Heart left ventricle (tissue), 16 donors: ENCODE data around the gene TMEM106C. TPM values are rescaled to one million over a fixed set of nuclear protein-coding genes. Genes with fewer than 3 reads are reported as not detected.

Experiments used
- ATAC-seq, 4 donors: fragments of 200-7000 bp; cut with Tn5 transposase; one replicate each; pipeline ENCODE4 v1.9.1; 2020 to 2022; ENCODE audit warnings: moderate library complexity in 4 of 4, mild to moderate bottlenecking in 3 of 4, moderate number of reproducible peaks in 1 of 4
- DNase-seq, 5 donors: peaks; one replicate each; pipeline ENCODE4 v3.0.0-alpha.2; 2020
- H3K27ac ChIP-seq, 12 donors: fragments of 200-600 bp; sonication (generic) in 4 of 12; one replicate each; pipeline versions ENCODE4 v1.5.0 to v1.8.0; 2016 to 2022; ENCODE audit warnings: mild to moderate bottlenecking in 2 of 12
- H3K27me3 ChIP-seq, 9 donors: fragments of 200-600 bp; sonication (generic) in 2 of 9; one replicate each; pipeline versions ENCODE4 v1.5.1 to v1.8.0; 2016 to 2022; ENCODE audit warnings: mild to moderate bottlenecking in 3 of 9
- H3K36me3 ChIP-seq, 9 donors: fragments of 200-600 bp; sonication (generic) in 2 of 9; one replicate each; pipeline versions ENCODE4 v1.5.0 to v1.8.0; 2018 to 2022; ENCODE audit warnings: mild to moderate bottlenecking in 2 of 9
- H3K4me1 ChIP-seq, 12 donors: fragments of 200-600 bp; sonication (generic) in 4 of 12; one replicate each; pipeline versions ENCODE4 v1.5.0 to v1.8.0; 2016 to 2022; ENCODE audit warnings: mild to moderate bottlenecking in 3 of 12
- H3K4me3 ChIP-seq, 12 donors: fragments of 200-600 bp; sonication (generic) in 4 of 12; one replicate each; pipeline versions ENCODE4 v1.5.0 to v1.8.0; 2017 to 2022; ENCODE audit warnings: mild to moderate bottlenecking in 9 of 12, moderate library complexity in 4 of 12
- H3K9me3 ChIP-seq, 12 donors: fragments of 200-600 bp; sonication (generic) in 4 of 12; one replicate each; pipeline versions ENCODE4 v1.5.0 to v1.8.0; 2016 to 2022; ENCODE audit warnings: mild to moderate bottlenecking in 1 of 12
- POLR2A ChIP-seq, 2 donors: fragments of 450-650 bp; IDR thresholded peaks; one replicate each; pipeline ENCODE4 v1.6.1; 2017; ENCODE audit warnings: antibody characterized with exemption in 2 of 2, mild to moderate bottlenecking in 2 of 2, moderate library complexity in 2 of 2
- WGBS, 4 donors: extraction: QIAGEN DNeasy Blood & Tissue Kit in 2 of 4; methylation state at CpG; one replicate each; pipeline versions ENCODE4 v1.1.5 to v1.1.7; 2013 to 2018; 5-methylcytosine and 5-hydroxymethylcytosine counted together
- intact Hi-C, 10 donors: fragments of 100-400 bp; cut with DNase I; formaldehyde crosslinking; loops; one replicate each; pipeline versions ENCODE4 v1.11.1 to v1.14.2; 2022
- polyA plus RNA-seq, 2 donors: library from polyadenylated mRNA; stranded (reverse); fragments of 200-250 nt; gene quantifications; one replicate each; pipeline ENCODE4 v1.2.3, GENCODE V29; 2013
- total RNA-seq, 9 donors: library from RNA; depleted of rRNA in 2 of 9; stranded (reverse); fragments of >200 nt in 2 of 9; fragmentation: NEBNext Ultra II Directional in 3 of 9; extraction: Animal tissue kit (Norgen Biotek cat#: 25700) in 3 of 9; gene quantifications; one replicate each; pipeline versions ENCODE4 v1.1.0 to v1.2.4, GENCODE V29; 2016 to 2023
- TF ChIP-seq, protein P1 (sequence below), 12 donors: fragments of 200-600 bp; sonication (generic) in 4 of 12; IDR thresholded peaks; one replicate each; pipeline versions ENCODE4 v1.5.0 to v1.8.0; 2018 to 2022; ENCODE audit warnings: antibody characterized with exemption in 12 of 12, mild to moderate bottlenecking in 5 of 12
- donor health status: ischemic (EF 13 %, LVEDD 7.1; RV severe dilation, severe dysfunction).
- donor health status: healthy with polysubstance abuse.
- donor health status: DM: no; HTN: yes; CAD: no.
- donor health status: DM: no; HTN: no; CAD: no.
- donor health status: ischemic (EF 25% LVEDD 6.9; RV normal size, moderate dysfunction).
- donor health status: ischemic (EF 25% LVEDD 5.7; RV mildly dilated, moderate dysfunction).
- donor health status: healthy.
- donor health status: DM: yes; HTN: yes; CAD: no.
- donor health status: ischemic (EF 35%, LVEDD 5.7; RV mildly dilated, moderate dysfunction).
- donor health status: nonischemic (EF 11% LVEDD 7.7; RV severe dilation, severe dysfunction).
- donor health status: DM: yes; HTN: yes; CAD: no.
- donor health status: PGD.
- donor health status: ischemic (EF 29% LVEDD 5.4; RV normal size, mild dysfunction).
- donor health status: nonischemic (EF 23%, LVEDD 6.1; RV moderate dilation, normal function).

Gene TMEM106C
- total and polyA plus RNA-seq, 11 donors: 23.0 to 66.6 (median 50.0) TPM

- TF ChIP-seq POLR2A (IDR thresholded peaks at IDR 0.05): no peak
- TF ChIP-seq, protein P1, sequence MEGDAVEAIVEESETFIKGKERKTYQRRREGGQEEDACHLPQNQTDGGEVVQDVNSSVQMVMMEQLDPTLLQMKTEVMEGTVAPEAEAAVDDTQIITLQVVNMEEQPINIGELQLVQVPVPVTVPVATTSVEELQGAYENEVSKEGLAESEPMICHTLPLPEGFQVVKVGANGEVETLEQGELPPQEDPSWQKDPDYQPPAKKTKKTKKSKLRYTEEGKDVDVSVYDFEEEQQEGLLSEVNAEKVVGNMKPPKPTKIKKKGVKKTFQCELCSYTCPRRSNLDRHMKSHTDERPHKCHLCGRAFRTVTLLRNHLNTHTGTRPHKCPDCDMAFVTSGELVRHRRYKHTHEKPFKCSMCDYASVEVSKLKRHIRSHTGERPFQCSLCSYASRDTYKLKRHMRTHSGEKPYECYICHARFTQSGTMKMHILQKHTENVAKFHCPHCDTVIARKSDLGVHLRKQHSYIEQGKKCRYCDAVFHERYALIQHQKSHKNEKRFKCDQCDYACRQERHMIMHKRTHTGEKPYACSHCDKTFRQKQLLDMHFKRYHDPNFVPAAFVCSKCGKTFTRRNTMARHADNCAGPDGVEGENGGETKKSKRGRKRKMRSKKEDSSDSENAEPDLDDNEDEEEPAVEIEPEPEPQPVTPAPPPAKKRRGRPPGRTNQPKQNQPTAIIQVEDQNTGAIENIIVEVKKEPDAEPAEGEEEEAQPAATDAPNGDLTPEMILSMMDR (IDR thresholded peaks at IDR 0.05): no peak
- Histone ChIP-seq H3K27me3 (no peaks in the 10 kb centered on the region), H3K9me3 (no peaks in the 10 kb centered on the region), H3K4me1 (peaks cover 0 to 45% (median 18%) of the 10 kb centered on the region in 12 donors), H3K27ac (peak overlapping the region in 5 of 12 donors; percentile 46 to 73 (median 66)), H3K4me3 (peak overlapping the region; percentile 59 to 91 (median 82)), H3K36me3 (peaks cover 0 to 30% (median 8%) of the 10 kb centered on the region in 9 donors)
- DNase-seq (no peak), ATAC-seq (no peak)
- intact Hi-C loops: loop anchor here in 7 of 10 donors (5.0 to 10.0 kb wide), 7 partner anchors 38 to 249 kb away; partner anchors contain the start of genes ASB8 (in 2 of the 7), COL2A1 (in 2 of the 7) and CCDC184 (in 1 of the 7)
- WGBS, 4 donors: 23 to 25% (median 23%) methylated on average over 18 of the region's 18 CpGs
Observed at GRCh38 chr12:47964106-47964728, 821 bp downstream of the TMEM106C start.

DNA sequence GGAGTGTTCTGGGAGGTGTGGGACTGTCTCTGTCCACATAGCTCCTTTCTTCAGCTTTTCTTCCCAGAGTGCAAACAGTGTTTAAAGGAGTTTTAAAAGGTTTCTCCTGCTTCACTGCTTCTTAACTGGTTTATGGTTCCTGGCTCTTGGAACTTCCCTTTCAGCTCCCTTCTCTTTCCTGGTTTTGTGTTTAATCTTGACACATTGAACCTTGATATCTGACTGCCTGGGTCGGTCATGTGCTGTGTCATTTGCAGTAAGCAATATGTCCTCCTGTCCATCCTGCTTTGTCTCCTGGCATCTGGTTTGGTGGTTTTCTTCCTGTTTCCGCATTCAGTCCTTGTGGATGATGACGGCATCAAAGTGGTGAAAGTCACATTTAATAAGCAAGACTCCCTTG lies 2.2 kb downstream of the TMEM106C start:
- intact Hi-C loops: loop anchor here in 6 of 10 donors (10.0 kb wide), 4 partner anchors 59 to 251 kb away; partner anchors contain the start of gene ASB8 (in 1 of the 6)
- TF ChIP-seq, protein P1 (IDR thresholded peaks at IDR 0.05): no peak
- TF ChIP-seq POLR2A (IDR thresholded peaks at IDR 0.05): no peak
- H3K9me3 ChIP-seq: no peaks in the 10 kb centered on the region
- peaks cover 0 to 52% (median 22%) of the 10 kb centered on the region in 12 donors for H3K4me1 ChIP-seq
- ATAC-seq: no peak
- WGBS, 4 donors: 72 to 83% (median 77%) methylated on average over 3 of the region's 3 CpGs
- H3K27ac ChIP-seq: no peak overlapping the region
- no peak for DNase-seq
- H3K4me3 ChIP-seq: no peak overlapping the region
- H3K27me3 ChIP-seq: no peaks in the 10 kb centered on the region
- H3K36me3 ChIP-seq: peaks cover 0 to 30% (median 8%) of the 10 kb centered on the region in 9 donors

DNA sequence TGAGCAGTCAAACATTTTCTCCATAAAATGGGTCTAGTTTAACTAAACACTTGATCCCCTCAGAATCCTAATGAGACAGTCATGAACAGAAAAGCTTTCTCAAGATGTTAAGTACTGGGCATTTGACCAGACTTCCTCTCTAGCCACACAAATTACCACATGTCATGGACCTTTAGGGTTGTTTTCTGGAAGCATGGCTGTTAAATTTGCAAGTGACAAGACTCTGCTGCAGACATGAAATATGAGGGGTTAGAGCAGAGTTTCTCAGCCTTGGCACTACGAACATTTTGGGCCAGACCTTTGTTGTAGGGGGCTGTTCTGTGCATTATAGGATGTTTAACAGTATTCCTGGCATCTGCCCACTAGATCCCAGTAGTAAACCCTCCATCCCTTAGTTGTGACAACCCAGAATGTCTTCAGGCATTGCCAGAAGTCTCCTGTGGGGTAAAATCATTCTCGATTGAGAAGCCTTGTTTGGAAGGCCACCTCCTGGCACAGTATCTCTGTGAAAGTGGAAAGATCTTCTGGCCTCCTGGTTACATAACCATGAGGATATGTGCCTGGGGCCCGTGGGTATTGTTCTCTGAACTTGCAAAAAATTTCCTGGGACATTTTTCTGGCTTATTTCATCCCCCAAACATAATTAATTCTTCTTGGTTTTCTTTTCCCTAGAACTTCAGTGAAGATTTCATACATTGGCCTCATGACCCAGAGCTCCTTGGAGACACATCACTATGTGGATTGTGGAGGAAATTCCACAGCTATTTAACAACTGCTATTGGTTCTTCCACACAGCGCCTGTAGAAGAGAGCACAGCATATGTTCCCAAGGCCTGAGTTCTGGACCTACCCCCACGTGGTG lies 4.3 kb downstream of the TMEM106C start:
- DNase-seq (no peak), ATAC-seq (no peak)
- 41 to 49% (median 42%) methylated on average over 5 of the region's 5 CpGs for WGBS, 4 donors
- Histone ChIP-seq H3K27me3 (no peaks in the 10 kb centered on the region), H3K4me1 (peaks cover 0 to 52% (median 22%) of the 10 kb centered on the region in 12 donors), H3K9me3 (no peaks in the 10 kb centered on the region), H3K27ac (peak overlapping the region in 5 of 12 donors; percentile 5 to 57 (median 29)), H3K4me3 (no peak overlapping the region), H3K36me3 (peaks cover 0 to 30% (median 8%) of the 10 kb centered on the region in 9 donors)
- TF ChIP-seq POLR2A (IDR thresholded peaks at IDR 0.05): no peak
- TF ChIP-seq, protein P1 (IDR thresholded peaks at IDR 0.05): no peak
- intact Hi-C loops: loop anchor here in 6 of 10 donors (10.0 kb wide), 4 partner anchors 57 to 253 kb away; partner anchors contain the start of gene ASB8 (in 1 of the 6)
